Mucosa of rectum (tissue), 2 donors: ENCODE data around the gene SYNPO2.
A peak's percentile ranks its signal among the peaks of the same experiment; 100 is the strongest.

Source experiments
- H3K27ac ChIP-seq, 2 donors: one replicate each; pipeline ENCODE4 v1.7.0; 2013; ENCODE audit warnings: inconsistent platforms in 2 of 2, low read depth in 2 of 2, low read length in 2 of 2
- H3K27me3 ChIP-seq, 2 donors: one replicate each; pipeline ENCODE4 v1.7.0; 2013; ENCODE audit warnings: low read length in 2 of 2; ENCODE audit not compliant: control insufficient read depth in 2 of 2, insufficient read depth in 2 of 2
- H3K36me3 ChIP-seq, 2 donors: one replicate each; pipeline ENCODE4 v1.7.0; 2013; ENCODE audit warnings: low read length in 2 of 2; ENCODE audit not compliant: control insufficient read depth in 2 of 2, insufficient read depth in 2 of 2
- H3K4me1 ChIP-seq, 2 donors: one replicate each; pipeline ENCODE4 v1.7.0; 2013; ENCODE audit warnings: low read length in 2 of 2, mild to moderate bottlenecking in 1 of 2; ENCODE audit not compliant: control insufficient read depth in 2 of 2, insufficient read depth in 2 of 2
- H3K4me3 ChIP-seq, 2 donors: one replicate each; pipeline ENCODE4 v1.7.0; 2013; ENCODE audit warnings: low read length in 2 of 2
- H3K9ac ChIP-seq, 2 donors: one replicate each; pipeline ENCODE4 v1.7.0; 2013; ENCODE audit warnings: low read length in 2 of 2, low read depth in 1 of 2, mild to moderate bottlenecking in 1 of 2
- H3K9me3 ChIP-seq, 2 donors: one replicate each; pipeline ENCODE4 v1.7.0; 2013; ENCODE audit warnings: low read length in 2 of 2; ENCODE audit not compliant: control insufficient read depth in 2 of 2
- donor health status: healthy.
- donor health status: Normal muscosa, but diverticular disease.

Gene SYNPO2

DNA sequence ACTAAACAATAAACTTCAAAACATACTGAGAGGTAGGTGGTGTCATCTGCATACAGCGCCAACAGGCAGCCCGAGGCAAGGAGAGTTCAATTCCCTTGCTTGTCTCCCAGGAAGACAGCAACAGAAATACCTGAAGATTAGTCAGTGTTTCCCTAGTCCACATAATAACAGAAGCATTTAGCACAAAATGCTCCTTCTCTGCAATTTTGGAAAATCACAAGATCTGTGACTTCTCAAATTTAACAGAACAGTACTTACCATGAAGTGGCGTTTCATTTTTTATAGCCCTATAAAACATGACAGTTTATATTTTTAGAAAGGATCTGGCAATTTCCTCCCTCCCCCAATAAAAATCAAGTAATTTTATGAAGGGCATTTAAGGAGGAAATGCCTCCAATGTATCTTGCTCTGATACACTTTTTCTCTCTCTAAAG lies 179.9 kb downstream of the SYNPO2 start:
- Histone ChIP-seq H3K4me3 (no peak overlapping the region), H3K27me3 (no peaks in the 10 kb centered on the region), H3K9me3 (no peaks in the 10 kb centered on the region), H3K4me1 (peaks cover 0 to 11% of the 10 kb centered on the region in 2 donors), H3K36me3 (no peaks in the 10 kb centered on the region), H3K27ac (peak overlapping the region in 1 of 2 donors; percentile 55), H3K9ac (peak overlapping the region in 1 of 2 donors; percentile 33)

DNA sequence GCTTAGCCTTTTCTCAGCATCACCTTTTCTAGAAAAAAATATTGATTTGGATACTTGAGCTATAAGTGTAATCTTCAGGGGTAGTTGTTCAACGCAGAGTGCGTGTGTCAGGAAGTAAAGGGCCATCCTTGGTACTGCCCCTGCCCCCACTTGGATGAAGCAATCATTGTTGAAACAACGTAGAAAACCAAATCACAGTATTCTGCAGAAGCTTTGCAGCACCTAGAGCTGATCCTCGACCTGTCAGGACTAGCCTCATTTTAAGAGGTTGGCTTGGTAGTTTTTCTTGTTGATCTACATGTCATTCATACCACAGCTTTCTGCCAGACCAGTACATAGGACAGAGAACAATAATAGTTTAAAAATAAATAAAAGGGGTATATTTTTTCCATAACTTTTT lies 181.6 kb downstream of the SYNPO2 start:
- Histone ChIP-seq H3K27ac (no peak overlapping the region), H3K4me3 (no peak overlapping the region), H3K9me3 (no peaks in the 10 kb centered on the region), H3K27me3 (no peaks in the 10 kb centered on the region), H3K4me1 (peaks cover 0 to 11% of the 10 kb centered on the region in 2 donors), H3K9ac (no peak overlapping the region), H3K36me3 (no peaks in the 10 kb centered on the region)

DNA sequence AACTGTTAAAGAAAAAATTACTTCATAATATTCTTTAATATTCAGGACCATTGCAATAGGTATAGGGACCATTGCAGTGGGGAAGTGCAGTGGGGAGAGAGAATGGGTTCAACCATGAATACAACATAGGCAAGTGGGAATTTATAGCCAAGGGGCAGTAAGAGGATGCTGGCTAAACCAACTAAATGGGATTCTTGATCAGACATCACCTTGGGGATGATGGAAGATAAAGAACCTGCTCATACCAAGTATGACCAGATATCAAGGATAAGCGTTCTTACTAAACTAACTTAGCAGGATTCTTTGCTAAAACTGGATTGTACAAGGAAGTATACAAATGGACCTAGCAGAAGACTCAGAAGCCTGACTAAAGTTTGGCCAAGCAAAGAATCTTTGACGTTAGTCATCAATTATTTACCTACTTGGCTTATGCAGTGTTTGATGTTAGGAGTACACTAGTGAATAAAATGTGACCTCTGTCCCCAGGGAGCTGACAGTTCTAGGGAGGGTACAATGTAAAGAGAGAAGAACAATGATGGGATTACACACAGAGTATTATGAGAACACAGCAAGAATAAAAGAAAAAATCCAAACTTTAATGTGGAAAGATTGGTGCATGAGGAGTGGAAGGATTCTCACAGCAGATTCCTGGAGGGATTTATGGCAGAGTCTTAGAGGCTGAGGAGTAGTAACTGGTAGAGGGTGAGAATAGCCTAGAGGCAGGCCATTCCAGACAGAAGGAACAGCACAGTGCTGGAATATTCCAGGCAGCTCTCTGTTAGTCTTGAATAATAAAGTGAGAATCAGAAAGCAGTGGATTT lies 192.3 kb downstream of the SYNPO2 start:
- H3K4me1 ChIP-seq: peaks cover 10 to 17% of the 10 kb centered on the region in 2 donors
- H3K4me3 ChIP-seq: peak overlapping the region; percentile 22 to 49
- H3K36me3 ChIP-seq: no peaks in the 10 kb centered on the region
- peak overlapping the region in 1 of 2 donors; percentile 34 for H3K9ac ChIP-seq
- no peaks in the 10 kb centered on the region for H3K9me3 ChIP-seq
- H3K27me3 ChIP-seq: no peaks in the 10 kb centered on the region
- H3K27ac ChIP-seq: peak overlapping the region; percentile 88 to 89

DNA sequence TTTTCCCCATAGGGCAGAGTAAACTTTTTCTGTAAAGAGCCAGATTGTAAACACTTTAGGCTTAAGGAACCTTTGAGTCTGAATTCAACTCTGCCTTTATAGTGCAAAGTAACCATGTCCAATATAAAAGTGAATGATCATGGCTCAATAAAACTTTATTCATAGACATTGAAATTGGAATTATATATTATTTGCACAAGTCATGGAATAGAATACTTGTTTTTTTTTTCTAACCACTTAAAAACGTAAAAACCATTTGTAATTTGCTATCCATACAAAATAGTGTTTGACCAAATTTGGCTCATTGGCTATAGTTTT lies 192.8 kb downstream of the SYNPO2 start:
- Histone ChIP-seq H3K27ac (peak overlapping the region; percentile 88 to 89), H3K4me3 (peak overlapping the region in 1 of 2 donors; percentile 49), H3K9me3 (no peaks in the 10 kb centered on the region), H3K27me3 (no peaks in the 10 kb centered on the region), H3K36me3 (no peaks in the 10 kb centered on the region), H3K9ac (no peak overlapping the region), H3K4me1 (peaks cover 10 to 17% of the 10 kb centered on the region in 2 donors)

DNA sequence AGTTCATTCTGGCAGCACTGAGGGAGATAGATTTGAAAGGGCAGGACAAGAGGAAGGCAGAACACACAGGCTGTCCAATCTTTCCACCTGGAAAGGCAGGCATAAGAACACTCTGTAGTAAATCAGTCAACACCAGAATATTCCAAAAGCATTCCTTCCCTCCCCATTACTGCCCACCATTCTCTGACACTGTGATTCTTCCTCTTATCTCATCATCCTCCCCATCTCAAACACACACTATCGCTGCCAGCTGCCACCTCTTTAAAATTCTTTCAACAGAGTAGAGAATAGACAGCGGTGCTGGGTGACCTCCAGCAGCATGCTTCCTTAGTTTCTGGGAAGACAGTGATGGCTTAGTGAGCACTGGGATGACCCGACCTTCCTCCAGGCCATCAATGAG lies 193.3 kb downstream of the SYNPO2 start:
- Histone ChIP-seq H3K9me3 (no peaks in the 10 kb centered on the region), H3K9ac (no peak overlapping the region), H3K36me3 (no peaks in the 10 kb centered on the region), H3K4me3 (no peak overlapping the region), H3K4me1 (peaks cover 10 to 21% of the 10 kb centered on the region in 2 donors), H3K27ac (peak overlapping the region; percentile 88 to 89), H3K27me3 (no peaks in the 10 kb centered on the region)

DNA sequence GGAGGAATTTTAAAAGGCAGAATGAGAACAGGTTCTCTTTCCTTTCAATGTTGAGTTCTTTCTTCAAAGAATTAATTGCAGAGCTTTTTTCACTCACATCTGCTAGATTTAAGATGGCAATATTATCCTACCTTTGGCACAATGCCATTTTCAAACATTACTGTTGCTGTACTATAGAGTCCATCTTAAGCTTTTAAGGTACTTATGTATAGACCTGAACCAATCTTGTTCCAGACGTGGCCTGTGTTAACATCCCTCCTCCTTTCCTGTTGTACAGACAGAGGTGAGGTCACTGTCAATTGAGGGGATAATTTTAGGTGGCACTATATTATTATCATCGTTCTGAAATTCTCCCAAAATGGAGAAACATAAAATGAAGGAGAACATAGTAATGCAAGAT lies 194.0 kb downstream of the SYNPO2 start:
- Histone ChIP-seq H3K9ac (no peak overlapping the region), H3K4me1 (peaks cover 15 to 24% of the 10 kb centered on the region in 2 donors), H3K4me3 (no peak overlapping the region), H3K27ac (no peak overlapping the region), H3K36me3 (no peaks in the 10 kb centered on the region), H3K27me3 (no peaks in the 10 kb centered on the region), H3K9me3 (no peaks in the 10 kb centered on the region)

DNA sequence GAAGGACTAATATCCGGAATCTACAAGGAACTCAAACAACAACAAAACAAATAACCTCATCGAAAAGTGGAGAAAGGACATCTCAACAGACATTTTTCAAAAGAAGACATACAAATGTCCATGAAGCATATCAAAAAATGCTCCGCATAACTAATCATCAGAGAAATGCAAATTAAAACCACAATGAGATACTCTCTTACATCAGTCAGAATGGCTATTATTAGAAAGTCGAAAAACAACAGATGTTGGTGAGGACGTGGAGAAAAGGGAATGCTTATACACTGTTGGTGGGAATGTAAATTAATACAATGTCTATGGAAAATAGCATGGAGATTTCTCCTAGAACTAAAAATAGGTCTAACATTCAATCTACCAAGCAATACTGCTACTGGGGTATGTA lies 195.9 kb downstream of the SYNPO2 start:
- H3K36me3 ChIP-seq: no peaks in the 10 kb centered on the region
- H3K27me3 ChIP-seq: no peaks in the 10 kb centered on the region
- no peak overlapping the region for H3K9ac ChIP-seq
- H3K4me3 ChIP-seq: no peak overlapping the region
- H3K4me1 ChIP-seq: peaks cover 15 to 27% of the 10 kb centered on the region in 2 donors
- H3K27ac ChIP-seq: no peak overlapping the region
- no peaks in the 10 kb centered on the region for H3K9me3 ChIP-seq

DNA sequence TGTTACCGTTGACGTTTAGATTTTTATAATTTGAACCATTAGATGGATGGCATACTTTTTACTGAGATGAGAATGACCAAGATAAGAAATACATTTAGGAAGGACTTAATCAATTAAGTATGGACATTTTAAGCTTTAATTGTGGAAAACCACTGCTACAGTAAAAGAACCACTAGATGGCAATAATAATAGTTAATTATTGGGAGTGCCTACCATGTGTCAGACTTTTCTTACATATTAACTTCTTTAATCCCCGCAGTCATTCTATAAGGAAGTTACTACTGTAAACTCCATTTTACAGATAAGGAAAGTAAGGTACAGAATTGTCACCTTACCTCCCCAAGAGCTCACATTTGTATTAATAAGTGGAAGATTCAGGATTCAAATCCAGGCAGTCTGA lies 198.5 kb downstream of the SYNPO2 start:
- no peaks in the 10 kb centered on the region for H3K9me3 ChIP-seq
- H3K27me3 ChIP-seq: no peaks in the 10 kb centered on the region
- H3K36me3 ChIP-seq: no peaks in the 10 kb centered on the region
- H3K9ac ChIP-seq: no peak overlapping the region
- H3K4me3 ChIP-seq: no peak overlapping the region
- H3K4me1 ChIP-seq: peaks cover 5 to 12% of the 10 kb centered on the region in 2 donors
- H3K27ac ChIP-seq: no peak overlapping the region

DNA sequence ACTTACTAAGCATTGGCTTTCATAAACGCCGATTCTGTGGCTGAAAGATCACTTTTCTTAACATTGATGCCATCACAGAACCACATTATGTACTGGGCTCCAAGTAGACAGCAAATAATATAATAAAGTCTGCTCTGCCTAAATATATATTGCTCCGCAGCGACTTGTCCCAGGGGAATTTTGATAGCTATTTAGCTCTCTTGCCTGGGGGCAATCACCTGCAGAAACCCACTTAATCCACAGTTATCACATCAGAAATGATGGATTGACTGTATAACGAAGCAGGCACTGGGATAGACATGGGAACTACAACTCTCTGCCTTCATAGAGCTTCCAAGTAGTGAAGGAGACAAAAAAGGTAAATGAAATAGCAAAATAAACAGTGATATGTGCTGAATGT lies 199.0 kb downstream of the SYNPO2 start:
- no peaks in the 10 kb centered on the region for H3K9me3 ChIP-seq
- no peak overlapping the region for H3K27ac ChIP-seq
- no peaks in the 10 kb centered on the region for H3K27me3 ChIP-seq
- H3K4me1 ChIP-seq: peaks cover 5 to 10% of the 10 kb centered on the region in 2 donors
- no peak overlapping the region for H3K9ac ChIP-seq
- peak overlapping the region in 1 of 2 donors; percentile 1 for H3K4me3 ChIP-seq
- no peaks in the 10 kb centered on the region for H3K36me3 ChIP-seq

DNA sequence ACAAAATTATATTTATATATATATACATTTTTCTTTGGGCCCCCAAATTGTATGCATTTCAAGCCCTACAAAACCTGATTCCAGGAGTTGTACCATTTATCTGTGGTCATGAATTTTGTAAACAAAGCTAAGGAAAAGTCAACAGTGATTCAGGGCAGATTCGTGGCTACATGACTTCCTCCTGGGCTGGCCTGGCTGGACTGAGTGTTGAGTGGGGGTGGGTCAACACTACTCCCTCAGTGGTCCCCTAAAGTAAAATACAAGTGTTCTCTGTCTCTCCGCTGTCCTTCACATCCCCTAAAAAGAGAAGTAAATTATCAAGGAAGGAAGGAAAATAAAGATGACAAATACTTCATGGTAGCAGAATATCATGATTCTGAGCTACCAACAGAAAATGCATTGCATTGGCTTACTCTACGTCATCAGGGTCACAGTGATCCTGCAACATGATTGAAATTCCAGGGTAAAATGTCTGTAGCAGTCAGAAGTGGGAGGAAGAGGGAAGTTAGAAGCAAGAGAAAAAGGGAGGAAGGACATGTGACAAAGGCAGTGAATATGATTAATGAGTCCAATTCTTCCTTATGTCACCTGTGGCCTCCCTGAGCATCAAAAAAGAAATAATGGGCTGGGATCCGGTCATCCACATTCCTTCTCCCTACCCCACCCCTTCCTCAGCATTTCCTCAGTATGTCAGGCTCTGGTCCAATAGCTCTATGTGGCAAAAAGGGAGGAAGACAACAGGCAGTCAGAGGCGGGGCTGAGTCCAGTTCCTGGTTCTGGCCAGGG lies 204.6 kb downstream of the SYNPO2 start:
- no peaks in the 10 kb centered on the region for H3K36me3 ChIP-seq
- H3K4me3 ChIP-seq: no peak overlapping the region
- peak overlapping the region; percentile 66 to 69 for H3K27ac ChIP-seq
- no peaks in the 10 kb centered on the region for H3K27me3 ChIP-seq
- no peaks in the 10 kb centered on the region for H3K9me3 ChIP-seq
- no peak overlapping the region for H3K9ac ChIP-seq
- H3K4me1 ChIP-seq: peaks cover 14 to 25% of the 10 kb centered on the region in 2 donors
